ENCODE results near the gene RGMB.

Gene RGMB

GRCh38 chr5:98742396-98743073, 30.9 kb upstream of the RGMB start:
- TF ChIP-seq, protein P1, sequence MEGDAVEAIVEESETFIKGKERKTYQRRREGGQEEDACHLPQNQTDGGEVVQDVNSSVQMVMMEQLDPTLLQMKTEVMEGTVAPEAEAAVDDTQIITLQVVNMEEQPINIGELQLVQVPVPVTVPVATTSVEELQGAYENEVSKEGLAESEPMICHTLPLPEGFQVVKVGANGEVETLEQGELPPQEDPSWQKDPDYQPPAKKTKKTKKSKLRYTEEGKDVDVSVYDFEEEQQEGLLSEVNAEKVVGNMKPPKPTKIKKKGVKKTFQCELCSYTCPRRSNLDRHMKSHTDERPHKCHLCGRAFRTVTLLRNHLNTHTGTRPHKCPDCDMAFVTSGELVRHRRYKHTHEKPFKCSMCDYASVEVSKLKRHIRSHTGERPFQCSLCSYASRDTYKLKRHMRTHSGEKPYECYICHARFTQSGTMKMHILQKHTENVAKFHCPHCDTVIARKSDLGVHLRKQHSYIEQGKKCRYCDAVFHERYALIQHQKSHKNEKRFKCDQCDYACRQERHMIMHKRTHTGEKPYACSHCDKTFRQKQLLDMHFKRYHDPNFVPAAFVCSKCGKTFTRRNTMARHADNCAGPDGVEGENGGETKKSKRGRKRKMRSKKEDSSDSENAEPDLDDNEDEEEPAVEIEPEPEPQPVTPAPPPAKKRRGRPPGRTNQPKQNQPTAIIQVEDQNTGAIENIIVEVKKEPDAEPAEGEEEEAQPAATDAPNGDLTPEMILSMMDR (IDR thresholded peaks at IDR 0.05): no peak

DNA sequence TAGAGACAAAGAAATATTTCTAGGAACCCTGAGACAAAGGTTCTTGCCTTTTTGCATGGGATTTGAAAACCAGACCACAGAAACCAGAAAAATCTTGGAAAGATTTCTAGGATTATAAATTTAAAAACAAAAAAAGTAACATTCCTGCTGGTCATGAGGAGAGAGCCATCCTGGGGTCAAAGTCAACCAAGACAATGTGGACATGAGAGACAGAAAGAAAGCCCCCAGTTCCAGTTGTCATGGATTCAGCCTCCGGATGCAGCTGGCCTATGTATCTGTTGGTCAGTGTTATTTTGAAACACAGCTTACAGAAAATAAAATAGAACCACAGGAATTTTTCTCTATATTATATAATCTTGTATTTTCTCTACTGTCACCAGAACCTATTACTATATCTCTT, 24.4 kb upstream of the RGMB start:
- TF ChIP-seq, protein P1 (IDR thresholded peaks at IDR 0.05): no peak

- TF ChIP-seq, protein P1 (IDR thresholded peaks at IDR 0.05): peak; percentile 29
These were observed 22.8 kb upstream of the RGMB start for GRCh38 chr5:98750693-98751092.

DNA sequence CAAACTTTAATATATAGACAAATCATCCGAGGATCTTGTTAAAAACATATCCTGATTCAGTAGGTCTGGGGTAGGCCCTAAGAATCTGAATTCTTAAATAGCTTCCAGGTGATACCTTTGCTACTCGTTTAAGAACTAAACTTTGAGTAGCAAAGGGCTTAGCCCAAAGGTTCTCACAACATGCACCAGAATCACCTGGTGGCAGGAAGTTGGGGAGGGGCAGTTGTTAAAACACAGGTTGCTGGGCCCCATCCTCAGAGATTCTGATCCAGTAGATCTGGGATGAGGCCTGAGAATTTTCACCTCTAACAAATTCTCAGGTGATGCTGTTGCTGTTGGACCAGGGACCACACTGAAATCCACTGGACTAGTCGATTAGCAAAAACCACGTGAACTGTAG, 20.0 kb upstream of the RGMB start:
- TF ChIP-seq, protein P1 (IDR thresholded peaks at IDR 0.05): no peak

DNA sequence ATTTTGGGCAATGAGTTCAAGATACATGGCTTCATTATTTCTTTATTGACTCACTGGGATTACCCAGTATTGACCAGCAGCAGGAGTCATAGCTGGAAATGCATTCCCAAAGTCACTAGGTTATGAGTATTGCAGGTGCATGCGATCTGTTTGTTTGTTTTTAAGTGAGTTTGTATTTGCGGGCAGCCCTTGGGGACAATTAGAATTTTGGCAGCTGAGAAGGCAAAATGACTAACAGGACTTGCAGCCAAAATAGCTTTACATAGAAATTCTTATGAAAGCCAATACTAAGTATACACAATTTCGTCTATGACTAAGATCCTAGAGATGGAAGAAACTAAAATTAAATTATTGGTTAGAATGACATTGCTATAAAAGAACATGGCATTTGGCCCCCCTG, 18.1 kb upstream of the RGMB start:
- TF ChIP-seq, protein P1 (IDR thresholded peaks at IDR 0.05): no peak

- TF ChIP-seq, protein P1 (IDR thresholded peaks at IDR 0.05): no peak
These were observed 15.5 kb upstream of the RGMB start for GRCh38 chr5:98757978-98758377.

- TF ChIP-seq, protein P1 (IDR thresholded peaks at IDR 0.05): no peak
These were observed 10.3 kb upstream of the RGMB start for GRCh38 chr5:98763001-98763630.
